HG02571 (cell line): ENCODE data around the gene FAM20C.
"Not testable (repeated sequence)": the region's sequence is repeated elsewhere in the genome, so short reads cannot be mapped to it uniquely, and the experiment has no call there.

Experiments
- ATAC-seq: cut with Tn5 transposase; IDR thresholded peaks from one replicate; pipeline ENCODE4 v1.9.1; 2021; ENCODE audit warnings: mild to moderate bottlenecking, moderate library complexity; ENCODE audit not compliant: unreplicated experiment

The FAM20C gene

DNA sequence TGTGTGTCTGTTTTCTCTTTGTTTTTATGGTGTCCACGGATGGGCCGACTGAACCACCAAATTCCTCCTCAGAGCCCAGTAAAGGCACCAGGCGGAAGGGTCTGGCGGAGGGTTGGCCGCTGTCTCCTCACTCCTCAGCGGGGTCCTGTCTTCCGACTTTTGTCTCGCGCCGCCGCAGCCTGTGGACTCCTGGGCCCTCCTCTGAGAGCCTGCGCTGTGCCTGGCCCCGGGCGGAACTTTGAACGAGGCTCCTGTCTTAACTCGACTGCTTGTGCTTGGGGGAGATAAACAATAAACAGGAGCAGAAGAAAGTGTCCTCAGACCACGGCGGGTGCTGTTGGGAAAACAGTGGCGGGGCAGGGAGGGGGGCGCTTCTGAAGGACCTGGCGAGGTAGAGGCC lies 2.2 kb upstream of the FAM20C start:
- ATAC-seq = no peak

DNA sequence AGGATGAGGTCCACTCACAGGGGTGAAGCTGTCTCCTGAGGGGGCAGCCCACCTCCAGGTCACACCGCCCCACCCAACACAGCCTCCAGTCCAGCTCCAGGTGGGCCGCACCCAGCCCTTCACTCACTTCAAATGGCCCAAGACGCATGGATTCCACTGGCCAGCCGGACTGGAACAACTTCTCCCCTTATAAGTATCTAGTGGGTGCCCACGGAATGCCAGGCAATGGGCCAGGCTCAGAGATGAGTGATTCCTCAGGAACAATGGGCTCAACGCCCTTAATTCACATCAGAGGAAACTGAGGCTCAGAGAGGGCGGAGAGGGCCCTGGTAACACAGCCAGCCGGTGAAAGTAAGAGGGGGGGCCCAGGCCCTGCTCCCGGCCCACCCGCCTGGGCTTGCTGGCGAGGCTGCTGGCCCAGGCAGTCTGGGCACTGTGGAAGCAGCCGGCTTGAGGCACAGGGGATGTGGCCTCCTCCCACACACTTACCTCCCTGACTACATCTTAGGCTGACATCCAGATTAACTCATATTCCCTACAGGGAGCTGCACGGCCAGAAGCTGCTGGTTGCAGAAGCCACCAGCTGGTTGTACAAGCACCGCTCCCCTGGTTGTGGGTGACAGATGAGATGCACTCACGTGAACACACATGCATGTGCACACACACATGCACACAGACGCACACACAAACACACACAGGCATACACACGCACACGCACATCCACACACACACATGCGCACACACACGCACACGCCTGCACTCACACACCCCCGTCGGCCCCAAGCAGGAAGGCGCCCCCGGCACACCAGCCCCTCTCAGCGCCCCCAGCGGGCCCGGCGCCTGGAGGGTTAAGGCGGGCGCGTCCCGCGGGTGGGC lies 1.0 kb upstream of the FAM20C start:
- ATAC-seq = no peak

DNA sequence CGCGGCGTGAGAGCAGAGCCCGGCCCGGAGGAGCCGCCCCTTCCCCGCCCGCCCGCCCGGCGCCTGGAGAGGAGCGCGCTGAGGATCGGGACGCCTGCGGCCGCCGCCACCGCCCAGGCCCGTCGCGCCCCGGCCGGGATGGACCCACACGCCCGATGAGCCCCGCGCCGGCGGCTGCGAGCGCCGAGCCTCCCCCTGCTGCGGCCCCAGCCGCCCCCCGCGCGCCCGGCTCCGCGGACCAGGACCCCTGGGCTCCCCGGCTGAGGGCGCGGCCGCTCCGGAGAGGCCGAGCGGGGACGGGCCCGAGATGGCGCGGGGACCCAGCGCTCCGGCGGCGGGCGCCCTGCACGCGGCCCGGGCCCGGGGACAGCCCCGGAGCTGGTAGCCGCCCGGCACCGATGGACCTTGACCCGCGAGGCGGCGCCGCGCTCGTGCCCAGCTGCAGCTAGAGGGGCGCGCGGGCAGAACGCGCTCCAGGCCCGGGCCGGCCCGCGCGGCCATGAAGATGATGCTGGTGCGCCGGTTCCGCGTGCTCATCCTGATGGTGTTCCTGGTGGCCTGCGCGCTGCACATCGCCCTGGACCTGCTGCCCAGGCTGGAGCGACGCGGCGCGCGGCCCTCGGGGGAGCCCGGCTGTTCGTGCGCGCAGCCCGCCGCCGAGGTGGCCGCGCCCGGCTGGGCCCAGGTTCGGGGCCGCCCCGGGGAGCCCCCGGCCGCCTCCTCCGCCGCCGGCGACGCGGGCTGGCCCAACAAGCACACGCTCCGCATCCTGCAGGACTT lies 520 bp downstream of the FAM20C start:
- ATAC-seq = no peak

DNA sequence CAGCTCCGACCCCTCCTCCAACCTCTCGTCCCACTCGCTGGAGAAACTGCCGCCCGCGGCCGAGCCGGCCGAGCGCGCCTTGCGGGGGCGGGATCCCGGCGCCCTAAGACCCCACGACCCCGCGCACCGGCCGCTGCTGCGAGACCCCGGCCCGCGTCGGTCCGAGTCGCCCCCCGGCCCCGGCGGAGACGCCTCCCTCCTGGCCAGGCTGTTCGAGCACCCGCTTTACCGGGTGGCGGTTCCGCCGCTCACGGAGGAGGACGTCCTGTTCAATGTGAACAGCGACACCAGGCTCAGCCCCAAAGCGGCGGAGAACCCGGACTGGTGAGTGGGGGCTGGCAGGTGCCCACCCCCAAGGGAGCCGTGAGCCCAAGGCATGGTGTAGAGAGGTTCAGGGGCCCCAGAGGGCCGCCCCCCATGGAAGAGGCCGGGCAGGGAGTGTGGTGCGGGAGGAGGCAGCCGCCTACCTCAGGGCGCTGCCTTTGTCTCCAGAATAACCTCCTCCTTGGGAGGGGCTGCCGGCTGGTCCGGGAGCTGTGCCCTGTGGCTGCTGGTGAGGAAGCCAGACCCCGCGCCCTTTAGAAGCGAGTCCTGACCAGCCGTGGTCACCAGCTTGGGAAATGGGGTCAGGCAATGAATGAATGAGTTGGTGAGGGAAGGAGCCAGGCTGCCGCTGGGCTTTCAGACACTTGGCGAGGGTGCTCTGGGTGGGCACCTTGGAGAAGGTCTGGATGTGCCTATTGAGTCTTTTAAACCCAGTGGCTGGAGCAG lies 1.3 kb downstream of the FAM20C start:
- no peak for ATAC-seq

DNA sequence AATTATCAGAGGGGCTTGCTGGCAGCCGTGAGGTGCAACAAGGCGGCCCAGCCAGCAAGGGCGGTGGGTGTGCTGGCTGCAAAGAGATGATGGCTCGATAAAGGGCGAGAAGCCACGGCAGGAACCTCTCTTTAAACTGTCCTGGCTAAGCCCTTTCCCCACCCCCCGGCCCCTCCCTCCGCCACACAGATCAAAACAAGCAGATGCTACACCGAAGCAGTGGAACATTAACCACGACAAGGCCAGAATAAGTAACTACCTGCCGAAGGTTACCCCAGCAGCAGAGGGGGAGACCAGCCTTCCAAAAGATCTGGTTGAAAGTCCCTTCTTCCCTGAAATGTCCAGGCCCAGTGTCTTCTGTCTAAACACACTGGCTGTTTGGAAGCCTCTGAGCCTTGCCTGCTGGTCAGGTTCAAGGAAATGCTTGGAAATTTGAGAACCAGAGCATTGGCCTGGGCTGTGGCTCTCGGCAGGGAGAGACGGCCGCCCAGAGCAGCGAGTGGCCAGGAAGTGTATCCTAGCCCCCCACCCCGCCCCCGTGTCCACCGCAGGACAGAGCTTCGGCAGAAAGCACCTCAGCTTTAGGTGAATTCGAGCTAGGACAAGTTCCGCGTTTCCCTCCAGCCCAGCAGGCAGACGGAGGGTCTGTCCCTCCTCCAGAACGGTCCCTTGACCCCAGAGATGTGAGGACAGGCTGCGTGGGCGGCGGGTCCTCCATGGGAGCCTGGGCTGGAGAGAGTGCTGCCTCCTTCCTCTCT lies 2.1 kb downstream of the FAM20C start:
- ATAC-seq = no peak

DNA sequence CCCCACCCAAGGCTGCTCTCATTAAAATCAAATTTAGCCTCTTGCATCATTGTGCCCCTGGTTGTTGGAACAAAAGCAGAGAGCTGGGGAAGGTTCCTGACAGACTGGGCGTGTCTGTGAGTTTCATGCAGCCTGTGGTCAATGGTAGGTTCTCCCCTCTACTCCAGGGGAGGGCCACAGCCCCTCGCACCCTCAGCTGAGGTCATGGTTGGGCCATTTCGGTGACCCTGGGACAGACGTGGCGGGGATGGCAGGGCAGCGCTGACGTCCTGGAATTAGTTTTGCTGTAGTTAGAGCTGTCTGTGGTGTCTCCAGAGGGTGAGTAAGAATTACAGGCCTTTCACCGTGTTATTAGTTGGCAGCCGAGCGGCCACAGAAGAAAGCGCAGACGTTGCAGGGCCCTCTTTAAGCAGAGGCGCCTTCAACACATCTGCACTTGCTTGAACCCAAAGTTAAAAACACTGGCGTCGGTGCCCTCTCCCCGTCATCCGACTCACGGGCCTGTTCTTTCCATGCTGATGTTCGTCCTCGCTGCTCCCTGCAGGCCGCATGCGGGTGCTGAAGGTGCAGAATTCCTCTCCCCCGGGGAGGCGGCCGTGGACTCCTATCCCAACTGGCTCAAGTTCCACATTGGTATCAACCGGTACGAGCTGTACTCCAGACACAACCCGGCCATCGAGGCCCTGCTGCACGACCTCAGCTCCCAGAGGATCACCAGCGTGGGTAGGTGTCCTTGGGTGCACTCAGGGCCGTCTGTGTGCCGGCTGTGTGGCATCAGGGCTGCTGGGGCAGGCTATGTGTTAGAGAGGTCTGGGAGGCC lies 2.8 kb downstream of the FAM20C start:
- ATAC-seq = no peak

DNA sequence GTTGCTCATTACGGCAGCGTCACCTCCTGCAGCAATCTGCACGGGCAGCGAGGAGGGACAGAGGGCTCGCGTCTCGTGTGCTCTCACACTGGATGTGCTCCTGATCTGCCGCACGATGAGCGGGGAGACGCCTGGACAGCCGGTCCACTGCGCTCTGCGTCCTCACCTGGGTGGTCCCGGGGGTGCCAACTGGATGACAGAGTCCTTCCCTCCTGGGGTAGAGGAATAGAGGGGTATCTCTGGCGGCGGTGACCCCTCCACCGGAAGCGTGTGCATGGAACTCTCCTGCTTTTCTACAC lies 3.4 kb downstream of the FAM20C start:
- no peak for ATAC-seq

DNA sequence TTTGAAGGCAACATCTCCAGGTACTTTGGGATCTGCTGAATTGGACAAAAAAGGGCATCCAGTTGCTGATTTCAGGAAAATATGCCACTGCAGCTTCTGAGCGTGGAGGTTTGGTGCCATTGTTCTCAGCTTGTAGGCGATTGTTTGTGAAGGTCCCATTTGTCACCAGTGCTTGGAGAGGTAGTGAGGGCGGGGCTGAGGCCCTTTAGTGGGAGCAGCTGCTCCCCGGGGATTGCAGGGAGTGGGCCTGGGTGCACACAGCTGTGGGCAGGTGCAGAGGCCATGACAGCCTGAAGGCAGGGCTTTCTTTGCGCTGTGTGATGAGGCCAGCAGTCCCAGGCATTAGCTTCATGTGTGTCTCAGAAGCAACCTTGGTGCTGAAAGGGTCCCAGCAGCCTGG lies 3.9 kb downstream of the FAM20C start:
- no peak for ATAC-seq

DNA sequence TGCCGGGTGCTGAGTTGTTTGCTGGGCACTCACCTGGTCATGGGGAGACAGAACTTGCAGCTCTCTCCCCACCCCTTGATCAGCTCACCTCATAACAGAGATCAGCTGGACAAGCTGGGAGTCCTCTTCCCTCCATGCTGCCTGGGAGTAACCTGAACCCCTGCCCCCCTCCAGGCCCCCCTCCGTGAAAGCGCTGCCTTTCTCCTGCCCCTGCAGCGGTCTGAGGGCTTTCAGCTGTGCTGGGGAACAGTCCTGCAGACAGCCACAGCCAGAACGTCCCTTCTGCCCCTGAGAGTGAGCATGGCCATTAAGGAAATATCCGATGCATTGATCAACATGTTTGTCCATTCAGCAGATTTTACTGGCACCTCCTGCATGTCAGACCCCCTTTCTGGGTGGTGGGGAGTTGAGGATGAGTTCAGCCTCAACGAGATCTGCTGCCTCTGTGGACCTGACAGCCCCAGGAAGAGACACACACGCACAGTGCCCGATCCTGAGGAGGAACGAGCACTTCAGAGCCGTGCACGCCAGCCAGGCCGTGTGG lies 4.5 kb downstream of the FAM20C start:
- ATAC-seq = no peak

DNA sequence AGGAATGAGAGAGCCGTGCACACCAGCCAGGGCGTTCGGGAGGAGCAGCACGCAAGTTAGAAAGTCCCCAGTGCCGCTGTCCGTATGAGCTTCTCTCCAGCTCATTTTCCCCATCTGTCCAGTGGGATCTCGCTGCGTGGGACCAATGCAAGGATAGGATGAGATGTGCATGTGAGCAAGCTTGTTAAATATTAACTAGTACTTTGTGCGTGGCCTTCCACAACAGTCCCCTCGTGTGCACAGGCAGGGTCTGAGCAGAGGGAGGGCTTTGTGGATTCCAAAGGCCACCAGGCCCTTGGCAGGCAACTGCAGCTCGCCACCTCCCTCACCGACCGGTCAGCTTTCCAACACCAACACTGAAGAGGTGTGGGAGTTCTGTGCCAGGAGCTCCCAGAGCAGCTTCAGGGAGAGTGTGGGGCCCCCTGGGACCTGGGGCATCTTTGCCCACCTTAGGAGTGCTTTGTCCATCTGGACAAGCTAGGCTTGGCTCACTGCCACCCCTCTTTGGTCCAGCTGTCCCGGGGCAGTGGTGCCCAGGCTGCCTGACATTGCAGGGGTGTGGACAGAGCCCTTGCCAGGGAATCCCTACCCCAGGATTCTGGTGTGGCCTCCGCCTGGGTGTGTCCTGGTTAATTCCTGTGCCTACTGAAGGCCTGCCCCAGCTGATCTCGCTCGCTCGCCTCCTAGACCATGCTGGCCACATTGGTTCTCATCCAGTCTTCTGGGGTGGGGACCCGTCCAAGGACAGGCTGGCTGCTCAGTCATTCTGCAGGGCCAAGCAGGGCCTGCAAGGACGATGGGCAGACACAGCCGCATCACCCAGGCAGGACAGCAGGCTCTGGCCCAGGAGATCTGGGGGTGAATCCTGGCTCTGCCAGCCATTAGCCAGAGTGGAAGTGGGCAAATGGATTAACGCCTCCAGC lies 5.3 kb downstream of the FAM20C start:
- no peak for ATAC-seq

DNA sequence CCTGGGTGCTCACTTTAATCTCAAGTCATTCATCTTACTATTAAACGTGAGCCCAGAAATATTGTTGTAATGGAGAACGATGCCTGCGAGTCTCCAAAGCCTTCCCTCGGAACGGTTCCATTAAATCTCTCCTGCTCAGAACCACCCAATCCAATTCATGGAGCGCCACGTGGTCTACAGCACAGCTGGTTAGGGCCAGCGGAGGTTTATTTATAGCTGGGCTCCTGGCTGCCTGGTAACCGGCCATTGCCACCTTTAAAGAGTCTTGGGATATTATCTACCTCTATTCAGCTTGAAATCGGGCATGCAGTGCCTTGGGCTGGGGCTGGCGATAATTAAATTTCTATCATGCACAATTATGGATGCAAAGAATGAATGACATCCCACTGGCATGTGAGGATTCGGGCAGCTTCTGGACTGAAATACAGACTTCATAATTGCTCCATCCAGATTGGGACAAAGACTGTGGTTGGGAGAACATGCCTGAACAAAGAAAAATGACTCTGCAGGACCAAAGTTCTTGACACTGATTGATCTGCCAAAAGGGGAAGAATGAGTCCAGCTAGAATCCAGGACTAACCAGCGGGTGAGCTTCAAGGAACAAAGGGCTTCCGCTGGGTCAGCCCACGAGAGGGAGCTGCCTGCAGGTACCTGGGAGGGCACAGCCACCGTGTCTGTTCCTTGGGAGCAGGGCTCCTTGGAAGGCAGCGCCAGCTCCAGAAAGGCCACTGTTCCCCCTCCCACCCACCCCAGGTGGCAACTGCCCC lies 7.3 kb downstream of the FAM20C start:
- ATAC-seq = no peak

DNA sequence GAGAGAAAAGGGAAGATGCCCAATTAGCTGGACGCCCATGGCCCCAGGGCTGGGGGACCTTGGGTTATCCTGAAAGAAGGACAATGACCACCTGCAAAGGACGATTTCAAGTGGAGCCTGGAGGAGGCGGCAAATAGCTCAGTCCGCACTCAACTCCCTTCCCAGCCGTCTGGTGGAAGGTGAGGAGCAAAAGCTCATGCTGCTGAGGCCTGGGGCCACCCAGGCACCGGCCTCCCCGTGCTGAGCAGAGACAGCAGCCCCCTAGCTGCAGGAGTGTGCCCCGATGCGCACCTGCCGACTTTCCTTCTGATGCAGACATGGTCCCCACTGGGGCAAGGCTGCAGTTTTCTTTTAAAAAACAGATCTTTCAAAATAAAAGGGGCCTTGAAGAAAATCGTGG lies 7.9 kb downstream of the FAM20C start:
- no peak for ATAC-seq

DNA sequence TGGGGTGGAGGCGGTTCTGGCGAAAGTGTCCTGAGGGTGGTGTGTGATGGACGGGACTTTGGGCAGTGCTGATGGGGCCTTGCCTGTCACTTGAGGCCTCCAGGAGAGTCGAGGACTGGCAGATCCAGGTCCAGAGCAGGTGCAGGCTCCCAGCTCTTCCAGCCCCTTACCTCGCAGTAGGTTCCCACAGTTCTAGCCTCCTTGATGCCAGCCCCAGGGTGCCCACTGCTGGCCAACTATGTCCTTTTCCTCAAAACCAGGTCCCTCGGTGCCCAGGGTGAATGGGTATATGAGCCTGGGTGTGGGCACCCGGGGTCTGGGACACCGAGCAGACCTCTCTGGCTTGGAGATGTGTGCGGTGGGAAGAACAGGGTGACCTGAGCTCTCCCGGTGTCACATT lies 8.3 kb downstream of the FAM20C start:
- no peak for ATAC-seq

DNA sequence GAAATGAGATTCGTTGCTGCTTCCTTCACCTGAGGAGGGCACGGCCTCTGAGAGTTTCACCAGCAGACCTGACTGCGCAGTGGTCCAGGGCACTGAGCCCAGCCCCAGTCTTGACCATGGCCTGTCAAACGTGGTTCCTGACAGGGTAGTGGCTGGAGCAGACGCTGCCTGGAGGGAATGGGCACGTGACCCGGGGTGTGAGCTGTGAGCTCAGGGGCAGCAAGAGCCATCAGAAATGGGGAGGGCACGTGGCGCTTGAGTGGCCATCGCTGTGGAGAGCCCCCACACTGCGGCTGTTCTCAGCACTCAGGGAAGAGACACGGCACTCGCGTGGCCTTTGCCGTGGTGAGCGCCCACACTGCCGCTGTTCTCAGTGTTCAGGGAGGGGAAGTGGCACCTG lies 12.0 kb downstream of the FAM20C start:
- ATAC-seq = no peak

DNA sequence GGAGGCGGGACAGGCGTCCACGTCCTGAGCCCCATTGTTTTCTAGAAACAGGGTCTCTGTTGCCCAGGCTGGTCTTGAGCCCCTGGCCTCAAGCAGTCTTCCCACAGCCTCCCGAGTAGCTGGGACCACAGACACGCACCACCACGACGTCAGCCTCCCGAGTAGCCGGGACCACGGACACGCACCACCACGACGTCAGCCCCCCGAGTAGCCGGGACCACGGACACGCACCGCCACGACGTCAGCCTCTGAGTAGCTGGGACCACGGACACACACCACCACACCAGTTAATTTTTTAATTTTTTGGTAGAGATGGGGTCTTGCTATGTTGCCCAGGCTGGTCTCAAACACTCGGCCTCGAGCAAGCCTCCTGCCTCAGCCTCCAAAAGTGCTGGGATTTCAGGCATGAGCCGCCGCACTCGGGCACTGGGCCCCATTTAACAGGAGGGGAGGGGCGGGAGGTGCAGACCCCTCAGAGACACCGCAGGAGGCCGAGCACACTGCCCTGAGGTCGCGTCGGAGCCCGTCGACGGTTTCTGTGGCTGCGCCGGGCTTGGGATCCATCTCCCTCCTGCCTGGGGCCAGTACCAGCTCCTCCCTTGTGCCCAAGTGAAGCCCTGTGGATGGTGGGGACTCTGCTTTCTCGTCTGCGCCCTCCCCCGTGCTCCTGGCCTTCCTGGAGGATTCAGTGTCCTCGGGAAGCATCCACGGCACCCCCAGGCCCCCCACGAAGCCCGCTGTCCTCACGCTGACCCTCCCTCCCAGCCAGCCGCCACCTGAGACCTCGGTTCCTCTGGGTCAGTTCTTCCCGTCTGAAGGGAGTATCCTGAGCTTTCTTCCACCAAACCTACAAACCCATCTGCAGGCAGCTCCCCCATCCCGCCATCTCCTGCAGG lies 13.0 kb downstream of the FAM20C start:
- ATAC-seq = no peak

DNA sequence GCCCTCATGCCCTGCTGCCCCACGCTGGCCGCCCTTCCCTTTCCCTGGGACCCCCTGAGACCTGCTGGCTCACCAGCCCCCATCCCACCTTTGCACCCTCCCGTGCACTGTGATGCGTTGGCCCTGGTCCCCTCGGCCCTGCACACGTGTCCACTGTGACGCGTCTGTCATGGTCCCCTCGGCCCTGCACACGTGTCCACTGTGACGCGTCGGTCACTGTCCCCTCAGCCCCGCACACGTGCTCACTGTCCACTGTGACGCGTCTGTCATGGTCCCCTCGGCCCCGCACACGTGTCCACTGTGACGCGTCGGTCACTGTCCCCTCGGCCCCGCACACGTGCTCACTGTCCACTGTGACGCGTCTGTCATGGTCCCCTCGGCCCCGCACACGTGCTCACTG lies 14.0 kb downstream of the FAM20C start:
- not testable (repeated sequence) for ATAC-seq
